ENCODE measurements around the gene CNTNAP4.

DNA sequence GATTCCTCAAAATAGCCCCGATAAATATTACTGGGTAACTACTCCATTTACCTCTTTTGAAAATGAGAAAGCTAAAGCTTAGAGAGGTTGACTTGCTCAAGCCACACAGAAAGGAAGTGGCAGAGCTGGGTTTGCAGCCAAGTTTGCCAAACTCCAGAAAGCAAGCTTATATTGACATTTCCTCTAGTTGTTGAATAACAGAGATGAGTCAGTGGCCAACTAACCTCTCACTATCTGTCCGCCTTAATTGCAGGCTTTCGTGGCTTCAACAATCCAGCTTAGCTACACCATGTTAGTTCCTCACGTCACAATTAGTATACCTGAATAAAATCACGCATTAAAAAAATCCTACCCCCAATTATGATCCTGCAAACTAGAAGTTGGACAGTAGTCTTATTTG lies 151.7 kb downstream of the CNTNAP4 start:
- TF ChIP-seq, protein P1, sequence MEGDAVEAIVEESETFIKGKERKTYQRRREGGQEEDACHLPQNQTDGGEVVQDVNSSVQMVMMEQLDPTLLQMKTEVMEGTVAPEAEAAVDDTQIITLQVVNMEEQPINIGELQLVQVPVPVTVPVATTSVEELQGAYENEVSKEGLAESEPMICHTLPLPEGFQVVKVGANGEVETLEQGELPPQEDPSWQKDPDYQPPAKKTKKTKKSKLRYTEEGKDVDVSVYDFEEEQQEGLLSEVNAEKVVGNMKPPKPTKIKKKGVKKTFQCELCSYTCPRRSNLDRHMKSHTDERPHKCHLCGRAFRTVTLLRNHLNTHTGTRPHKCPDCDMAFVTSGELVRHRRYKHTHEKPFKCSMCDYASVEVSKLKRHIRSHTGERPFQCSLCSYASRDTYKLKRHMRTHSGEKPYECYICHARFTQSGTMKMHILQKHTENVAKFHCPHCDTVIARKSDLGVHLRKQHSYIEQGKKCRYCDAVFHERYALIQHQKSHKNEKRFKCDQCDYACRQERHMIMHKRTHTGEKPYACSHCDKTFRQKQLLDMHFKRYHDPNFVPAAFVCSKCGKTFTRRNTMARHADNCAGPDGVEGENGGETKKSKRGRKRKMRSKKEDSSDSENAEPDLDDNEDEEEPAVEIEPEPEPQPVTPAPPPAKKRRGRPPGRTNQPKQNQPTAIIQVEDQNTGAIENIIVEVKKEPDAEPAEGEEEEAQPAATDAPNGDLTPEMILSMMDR (conservative IDR thresholded peaks at IDR 0.05; ENCODE audit: low read depth, low read length): no peak
- TF ChIP-seq CEBPB (IDR thresholded peaks at IDR 0.05; ENCODE audit: low read depth, low read length) (no peak), POLR2A (IDR thresholded peaks at IDR 0.05; ENCODE audit: low read depth, low read length) (no peak), RFX5 (IDR thresholded peaks at IDR 0.05; ENCODE audit: low read depth, low read length) (no peak), RCOR1 (IDR thresholded peaks at IDR 0.05; ENCODE audit: insufficient replicate concordance, low read length) (no peak)
- TF ChIP-seq, protein P2, sequence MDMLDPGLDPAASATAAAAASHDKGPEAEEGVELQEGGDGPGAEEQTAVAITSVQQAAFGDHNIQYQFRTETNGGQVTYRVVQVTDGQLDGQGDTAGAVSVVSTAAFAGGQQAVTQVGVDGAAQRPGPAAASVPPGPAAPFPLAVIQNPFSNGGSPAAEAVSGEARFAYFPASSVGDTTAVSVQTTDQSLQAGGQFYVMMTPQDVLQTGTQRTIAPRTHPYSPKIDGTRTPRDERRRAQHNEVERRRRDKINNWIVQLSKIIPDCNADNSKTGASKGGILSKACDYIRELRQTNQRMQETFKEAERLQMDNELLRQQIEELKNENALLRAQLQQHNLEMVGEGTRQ (IDR thresholded peaks at IDR 0.05; ENCODE audit: low read depth, low read length): no peak
- TF ChIP-seq, protein P3, sequence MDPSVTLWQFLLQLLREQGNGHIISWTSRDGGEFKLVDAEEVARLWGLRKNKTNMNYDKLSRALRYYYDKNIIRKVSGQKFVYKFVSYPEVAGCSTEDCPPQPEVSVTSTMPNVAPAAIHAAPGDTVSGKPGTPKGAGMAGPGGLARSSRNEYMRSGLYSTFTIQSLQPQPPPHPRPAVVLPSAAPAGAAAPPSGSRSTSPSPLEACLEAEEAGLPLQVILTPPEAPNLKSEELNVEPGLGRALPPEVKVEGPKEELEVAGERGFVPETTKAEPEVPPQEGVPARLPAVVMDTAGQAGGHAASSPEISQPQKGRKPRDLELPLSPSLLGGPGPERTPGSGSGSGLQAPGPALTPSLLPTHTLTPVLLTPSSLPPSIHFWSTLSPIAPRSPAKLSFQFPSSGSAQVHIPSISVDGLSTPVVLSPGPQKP (IDR thresholded peaks at IDR 0.05; ENCODE audit: borderline replicate concordance, low read depth, low read length): no peak
